Neuron (in vitro differentiated cells): ENCODE data around the gene ROR1.

ENCODE experiments used
- H2AFZ ChIP-seq: one replicate; pipeline ENCODE4 v1.6.1; 2013; ENCODE audit warnings: low read depth, mild to moderate bottlenecking, inconsistent platforms, low read length, moderate library complexity
- H3K27me3 ChIP-seq: one replicate; pipeline ENCODE4 v1.6.1; 2013; ENCODE audit warnings: low read length; ENCODE audit not compliant: insufficient read depth
- H3K36me3 ChIP-seq: one replicate; pipeline ENCODE4 v1.6.1; 2013; ENCODE audit warnings: low read length; ENCODE audit not compliant: insufficient read depth
- H3K4me1 ChIP-seq: one replicate; pipeline ENCODE4 v1.6.1; 2013; ENCODE audit warnings: low read length; ENCODE audit not compliant: insufficient read depth
- H3K4me3 ChIP-seq: 2 replicates; pipeline ENCODE4 v1.5.1; 2013; ENCODE audit warnings: mild to moderate bottlenecking, low read length, moderate library complexity
- H3K9me3 ChIP-seq: one replicate; pipeline ENCODE4 v1.6.1; 2013; ENCODE audit warnings: low read length

Gene ROR1

GRCh38 chr1:64171797-64172281 lies 398.0 kb downstream of the ROR1 start:
- H3K9me3 ChIP-seq = no peaks in the 10 kb centered on the region
- H3K4me1 ChIP-seq = no peaks in the 10 kb centered on the region
- no peak overlapping the region for H3K4me3 ChIP-seq
- H3K36me3 ChIP-seq = no peaks in the 10 kb centered on the region
- H2AFZ ChIP-seq = no peak overlapping the region
- no peaks in the 10 kb centered on the region for H3K27me3 ChIP-seq

GRCh38 chr1:64172458-64172983 lies 398.7 kb downstream of the ROR1 start:
- Histone ChIP-seq H3K4me1 (no peaks in the 10 kb centered on the region), H3K9me3 (no peaks in the 10 kb centered on the region), H2AFZ (no peak overlapping the region), H3K27me3 (no peaks in the 10 kb centered on the region), H3K4me3 (no peak overlapping the region), H3K36me3 (no peaks in the 10 kb centered on the region)

GRCh38 chr1:64173336-64173940 lies 399.6 kb downstream of the ROR1 start:
- peaks cover 2% of the 10 kb centered on the region for H3K36me3 ChIP-seq
- no peaks in the 10 kb centered on the region for H3K9me3 ChIP-seq
- no peaks in the 10 kb centered on the region for H3K27me3 ChIP-seq
- no peak overlapping the region for H2AFZ ChIP-seq
- H3K4me3 ChIP-seq = no peak overlapping the region
- H3K4me1 ChIP-seq = no peaks in the 10 kb centered on the region

GRCh38 chr1:64175639-64176038 lies 401.8 kb downstream of the ROR1 start:
- no peaks in the 10 kb centered on the region for H3K9me3 ChIP-seq
- H3K4me1 ChIP-seq = no peaks in the 10 kb centered on the region
- peaks cover 3% of the 10 kb centered on the region for H3K36me3 ChIP-seq
- H2AFZ ChIP-seq = no peak overlapping the region
- no peak overlapping the region for H3K4me3 ChIP-seq
- H3K27me3 ChIP-seq = no peaks in the 10 kb centered on the region

GRCh38 chr1:64176659-64177058 lies 402.8 kb downstream of the ROR1 start:
- H3K36me3 ChIP-seq = peaks cover 3% of the 10 kb centered on the region
- H2AFZ ChIP-seq = no peak overlapping the region
- H3K9me3 ChIP-seq = no peaks in the 10 kb centered on the region
- H3K4me3 ChIP-seq = no peak overlapping the region
- no peaks in the 10 kb centered on the region for H3K27me3 ChIP-seq
- no peaks in the 10 kb centered on the region for H3K4me1 ChIP-seq

GRCh38 chr1:64179588-64179987 lies 405.8 kb downstream of the ROR1 start:
- Histone ChIP-seq H3K36me3 (peaks cover 3% of the 10 kb centered on the region), H3K27me3 (no peaks in the 10 kb centered on the region), H2AFZ (no peak overlapping the region), H3K4me1 (no peaks in the 10 kb centered on the region), H3K9me3 (no peaks in the 10 kb centered on the region), H3K4me3 (no peak overlapping the region)

- peaks cover 3% of the 10 kb centered on the region for H3K36me3 ChIP-seq
These were observed 408.4 kb downstream of the ROR1 start for GRCh38 chr1:64182207-64182606.

GRCh38 chr1:64183395-64184002 lies 409.7 kb downstream of the ROR1 start:
- Histone ChIP-seq H3K9me3 (no peaks in the 10 kb centered on the region), H3K4me1 (no peaks in the 10 kb centered on the region), H3K4me3 (no peak overlapping the region), H2AFZ (no peak overlapping the region), H3K27me3 (no peaks in the 10 kb centered on the region), H3K36me3 (no peaks in the 10 kb centered on the region)

More at GRCh38 chr1:64182207-64182606, 408.4 kb downstream of the ROR1 start:
- no peaks in the 10 kb centered on the region for H3K4me1 ChIP-seq
- no peak overlapping the region for H3K4me3 ChIP-seq
- no peaks in the 10 kb centered on the region for H3K9me3 ChIP-seq
- H2AFZ ChIP-seq = no peak overlapping the region
- H3K27me3 ChIP-seq = no peaks in the 10 kb centered on the region

GRCh38 chr1:64184003-64184440 lies 410.2 kb downstream of the ROR1 start:
- H3K4me1 ChIP-seq = no peaks in the 10 kb centered on the region
- no peaks in the 10 kb centered on the region for H3K27me3 ChIP-seq
- H3K36me3 ChIP-seq = no peaks in the 10 kb centered on the region
- H3K4me3 ChIP-seq = no peak overlapping the region
- H3K9me3 ChIP-seq = no peaks in the 10 kb centered on the region
- H2AFZ ChIP-seq = no peak overlapping the region

GRCh38 chr1:64186138-64186897 lies 412.5 kb downstream of the ROR1 start:
- Histone ChIP-seq H2AFZ (no peak overlapping the region), H3K27me3 (no peaks in the 10 kb centered on the region), H3K4me3 (no peak overlapping the region), H3K4me1 (no peaks in the 10 kb centered on the region), H3K9me3 (no peaks in the 10 kb centered on the region), H3K36me3 (no peaks in the 10 kb centered on the region)

- H3K27me3 ChIP-seq = no peaks in the 10 kb centered on the region
- H3K36me3 ChIP-seq = no peaks in the 10 kb centered on the region
- H3K4me3 ChIP-seq = no peak overlapping the region
- H2AFZ ChIP-seq = no peak overlapping the region
- no peaks in the 10 kb centered on the region for H3K4me1 ChIP-seq
- no peaks in the 10 kb centered on the region for H3K9me3 ChIP-seq
These were observed 413.1 kb downstream of the ROR1 start for GRCh38 chr1:64186898-64187280.

- Histone ChIP-seq H3K27me3 (no peaks in the 10 kb centered on the region), H2AFZ (no peak overlapping the region), H3K9me3 (no peaks in the 10 kb centered on the region), H3K4me1 (no peaks in the 10 kb centered on the region), H3K36me3 (no peaks in the 10 kb centered on the region), H3K4me3 (no peak overlapping the region)
These were observed 413.8 kb downstream of the ROR1 start for GRCh38 chr1:64187646-64188045.

- Histone ChIP-seq H3K36me3 (no peaks in the 10 kb centered on the region), H2AFZ (no peak overlapping the region), H3K4me3 (no peak overlapping the region), H3K4me1 (peaks cover 4% of the 10 kb centered on the region), H3K27me3 (peaks cover 6% of the 10 kb centered on the region), H3K9me3 (no peaks in the 10 kb centered on the region)
These were observed 418.5 kb downstream of the ROR1 start for GRCh38 chr1:64192290-64192689.
